OCI-LY7 (cell line): ENCODE results near the gene TDRD1.

ENCODE experiments used
- EZH2phosphoT487 ChIP-seq: fragments of 200-600 bp; sonication (generic); IDR thresholded peaks from 2 replicates; pipeline ENCODE4 v1.6.1; 2018; ENCODE audit warnings: low read depth, borderline replicate concordance, mild to moderate bottlenecking, mixed run types, antibody characterized with exemption, low read length, moderate library complexity, mixed read lengths
- TF ChIP-seq, protein P1 (sequence below): fragments of 200-600 bp; sonication (generic); conservative IDR thresholded peaks from 2 replicates; pipeline ENCODE4 v1.5.1; 2014; ENCODE audit warnings: mild to moderate bottlenecking, antibody characterized with exemption, low read length, moderate library complexity, mixed read lengths

DNA sequence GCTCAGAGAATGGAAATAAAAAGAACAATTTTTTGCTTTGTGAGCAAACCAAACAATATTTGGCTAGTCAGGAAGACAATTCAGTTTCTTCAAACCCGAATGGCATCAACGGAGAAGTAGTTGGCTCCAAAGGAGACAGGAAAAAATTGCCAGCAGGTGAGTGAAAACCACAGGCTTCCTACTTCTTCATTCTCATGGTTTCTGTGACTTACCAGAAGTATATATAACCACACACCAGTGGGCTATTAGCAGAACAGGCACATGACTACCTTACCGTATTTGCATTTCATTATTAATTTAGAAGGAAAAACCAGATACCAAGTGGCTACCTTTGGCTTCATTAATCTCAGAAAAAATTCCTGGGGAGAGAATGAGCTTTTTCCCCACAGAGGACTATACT is 8.8 kb downstream of the TDRD1 start:
- TF ChIP-seq, protein P1, sequence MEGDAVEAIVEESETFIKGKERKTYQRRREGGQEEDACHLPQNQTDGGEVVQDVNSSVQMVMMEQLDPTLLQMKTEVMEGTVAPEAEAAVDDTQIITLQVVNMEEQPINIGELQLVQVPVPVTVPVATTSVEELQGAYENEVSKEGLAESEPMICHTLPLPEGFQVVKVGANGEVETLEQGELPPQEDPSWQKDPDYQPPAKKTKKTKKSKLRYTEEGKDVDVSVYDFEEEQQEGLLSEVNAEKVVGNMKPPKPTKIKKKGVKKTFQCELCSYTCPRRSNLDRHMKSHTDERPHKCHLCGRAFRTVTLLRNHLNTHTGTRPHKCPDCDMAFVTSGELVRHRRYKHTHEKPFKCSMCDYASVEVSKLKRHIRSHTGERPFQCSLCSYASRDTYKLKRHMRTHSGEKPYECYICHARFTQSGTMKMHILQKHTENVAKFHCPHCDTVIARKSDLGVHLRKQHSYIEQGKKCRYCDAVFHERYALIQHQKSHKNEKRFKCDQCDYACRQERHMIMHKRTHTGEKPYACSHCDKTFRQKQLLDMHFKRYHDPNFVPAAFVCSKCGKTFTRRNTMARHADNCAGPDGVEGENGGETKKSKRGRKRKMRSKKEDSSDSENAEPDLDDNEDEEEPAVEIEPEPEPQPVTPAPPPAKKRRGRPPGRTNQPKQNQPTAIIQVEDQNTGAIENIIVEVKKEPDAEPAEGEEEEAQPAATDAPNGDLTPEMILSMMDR: no peak
- TF ChIP-seq EZH2phosphoT487: no peak
